ENCODE results near the gene COL3A1.

COL3A1 gene

DNA sequence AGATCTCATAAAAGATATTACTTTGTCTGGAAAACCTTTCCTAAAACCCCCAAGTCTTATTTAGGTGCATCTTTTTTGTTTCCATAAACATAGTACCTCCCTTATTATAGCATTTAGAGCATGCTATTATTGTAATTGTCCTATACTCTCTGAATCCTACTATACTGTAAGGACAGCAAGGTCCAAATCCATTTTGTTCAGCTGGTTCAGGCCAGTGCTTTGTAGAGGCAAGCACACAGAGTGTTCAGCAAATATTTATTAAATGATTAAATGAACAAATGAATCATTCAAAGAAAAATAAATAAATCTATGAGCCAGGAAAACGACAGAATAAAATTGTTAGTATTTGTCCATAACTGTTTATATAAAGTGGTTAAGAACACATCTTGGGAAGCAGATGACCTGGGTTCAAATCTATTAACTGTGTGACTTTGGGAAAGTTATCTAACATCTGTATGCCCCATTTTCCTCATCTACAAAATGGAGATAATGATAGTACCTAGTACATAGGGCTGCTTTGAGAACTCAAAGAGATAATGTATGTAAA is 86.0 kb downstream of the COL3A1 start:
- H3K4me3 ChIP-seq (ENCODE audit: low read depth, low read length), result no peak overlapping the region
- no peak overlapping the region for H3K9ac ChIP-seq
- H3K4me2 ChIP-seq (ENCODE audit: low read length), result no peak overlapping the region
- TF ChIP-seq, protein P1, sequence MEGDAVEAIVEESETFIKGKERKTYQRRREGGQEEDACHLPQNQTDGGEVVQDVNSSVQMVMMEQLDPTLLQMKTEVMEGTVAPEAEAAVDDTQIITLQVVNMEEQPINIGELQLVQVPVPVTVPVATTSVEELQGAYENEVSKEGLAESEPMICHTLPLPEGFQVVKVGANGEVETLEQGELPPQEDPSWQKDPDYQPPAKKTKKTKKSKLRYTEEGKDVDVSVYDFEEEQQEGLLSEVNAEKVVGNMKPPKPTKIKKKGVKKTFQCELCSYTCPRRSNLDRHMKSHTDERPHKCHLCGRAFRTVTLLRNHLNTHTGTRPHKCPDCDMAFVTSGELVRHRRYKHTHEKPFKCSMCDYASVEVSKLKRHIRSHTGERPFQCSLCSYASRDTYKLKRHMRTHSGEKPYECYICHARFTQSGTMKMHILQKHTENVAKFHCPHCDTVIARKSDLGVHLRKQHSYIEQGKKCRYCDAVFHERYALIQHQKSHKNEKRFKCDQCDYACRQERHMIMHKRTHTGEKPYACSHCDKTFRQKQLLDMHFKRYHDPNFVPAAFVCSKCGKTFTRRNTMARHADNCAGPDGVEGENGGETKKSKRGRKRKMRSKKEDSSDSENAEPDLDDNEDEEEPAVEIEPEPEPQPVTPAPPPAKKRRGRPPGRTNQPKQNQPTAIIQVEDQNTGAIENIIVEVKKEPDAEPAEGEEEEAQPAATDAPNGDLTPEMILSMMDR (IDR thresholded peaks at IDR 0.05), result no peak
- H2AFZ ChIP-seq, result no peak overlapping the region
- H3K27ac ChIP-seq, result no peak overlapping the region
- no peaks in the 10 kb centered on the region for H3K27me3 ChIP-seq (ENCODE audit: control insufficient read depth, insufficient read depth, low read length)
- no peaks in the 10 kb centered on the region for H3K79me2 ChIP-seq
- no peaks in the 10 kb centered on the region for H3K9me3 ChIP-seq (ENCODE audit: control insufficient read depth, low read length)
- no peaks in the 10 kb centered on the region for H3K4me1 ChIP-seq
- H3K36me3 ChIP-seq (ENCODE audit: control insufficient read depth, insufficient read depth, low read length), result no peaks in the 10 kb centered on the region

All from parathyroid adenoma (tissue), 2 donors.